ENCODE data around the gene GAR1.

GRCh38 chr4:109847896-109848442 is 32.4 kb downstream of the GAR1 start, which contains the start of gene LRIT3:
- TF ChIP-seq POLR2A (IDR thresholded peaks at IDR 0.05) (no peak), CTCF (IDR thresholded peaks at IDR 0.05) (no peak)

All from sigmoid colon (tissue), 3 donors.